GM18873 (cell line): ENCODE measurements around the gene GNB1.
A peak's percentile ranks its signal among the peaks of the same experiment; 100 is the strongest.
"Not testable (repeated sequence)": the region's sequence is repeated elsewhere in the genome, so short reads cannot be mapped to it uniquely, and the experiment has no call there.

Experiments used
- ATAC-seq: cut with Tn5 transposase; IDR thresholded peaks from one replicate; pipeline ENCODE4 v1.9.1; 2021; ENCODE audit warnings: mild to moderate bottlenecking, moderate library complexity, moderate number of reproducible peaks; ENCODE audit not compliant: unreplicated experiment, low FRiP score

The GNB1 gene

GRCh38 chr1:1752636-1753606 is 138.0 kb downstream of the GNB1 start:
- no peak for ATAC-seq

DNA sequence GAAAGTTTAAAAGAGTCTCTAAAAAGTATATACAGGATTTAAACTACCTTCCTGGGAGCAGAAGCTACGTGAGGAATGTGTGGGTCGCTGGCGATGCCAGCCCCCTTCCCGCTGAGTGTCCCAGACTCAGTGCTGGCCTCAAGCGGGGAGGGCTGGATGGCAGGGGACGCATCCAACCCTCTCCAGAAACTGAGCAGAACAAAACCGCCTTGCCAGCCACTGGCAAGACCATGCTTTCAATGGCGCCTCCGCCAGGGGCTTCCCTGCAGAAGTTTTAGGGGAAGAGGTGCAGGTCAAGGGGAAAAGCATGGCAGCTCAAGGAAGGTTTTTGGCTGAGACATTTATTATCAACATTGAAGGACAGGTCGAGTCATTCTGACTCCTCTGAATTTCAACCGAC is 138.7 kb downstream of the GNB1 start:
- ATAC-seq = no peak

DNA sequence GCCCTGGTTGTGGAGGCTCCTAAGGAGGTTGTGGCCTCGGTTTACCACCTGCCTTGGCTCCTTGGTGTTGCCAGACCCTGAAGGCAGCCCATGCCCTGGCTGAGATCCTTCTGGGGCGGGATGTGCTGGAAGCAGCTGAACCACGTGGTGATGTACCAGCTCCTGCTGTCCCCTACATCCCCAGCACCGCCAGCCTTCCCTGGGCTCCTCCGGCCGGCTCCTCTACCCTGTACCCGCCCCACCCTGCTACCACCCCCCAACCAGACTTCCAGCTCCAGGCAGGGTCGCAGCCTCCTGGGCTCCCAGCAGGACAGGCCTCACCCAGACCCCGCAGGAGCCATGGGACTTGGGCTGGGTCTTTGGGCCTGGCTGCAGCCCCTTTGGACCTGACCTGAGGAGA is 140.9 kb downstream of the GNB1 start:
- ATAC-seq = not testable (repeated sequence)

GRCh38 chr1:1748686-1749321 is 142.1 kb downstream of the GNB1 start:
- no peak for ATAC-seq

DNA sequence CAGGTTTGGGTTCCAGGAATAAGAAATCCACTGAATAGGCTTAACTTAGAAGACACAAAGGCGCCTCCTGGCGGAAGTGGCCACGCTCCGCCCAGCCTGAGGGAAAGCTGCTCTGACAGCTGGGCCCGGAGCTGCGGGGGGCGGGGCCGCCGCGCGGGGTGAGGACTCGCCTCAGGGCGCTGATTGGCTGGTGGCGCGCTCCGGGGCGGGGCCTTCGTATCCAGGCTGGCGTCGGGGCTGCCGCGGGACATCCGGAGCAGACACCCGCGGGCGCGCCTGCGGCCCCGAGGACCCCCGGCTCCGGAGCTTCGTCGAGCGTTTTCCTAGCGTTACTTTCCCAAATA is 144.3 kb downstream of the GNB1 start:
- peak; percentile 58 for ATAC-seq

DNA sequence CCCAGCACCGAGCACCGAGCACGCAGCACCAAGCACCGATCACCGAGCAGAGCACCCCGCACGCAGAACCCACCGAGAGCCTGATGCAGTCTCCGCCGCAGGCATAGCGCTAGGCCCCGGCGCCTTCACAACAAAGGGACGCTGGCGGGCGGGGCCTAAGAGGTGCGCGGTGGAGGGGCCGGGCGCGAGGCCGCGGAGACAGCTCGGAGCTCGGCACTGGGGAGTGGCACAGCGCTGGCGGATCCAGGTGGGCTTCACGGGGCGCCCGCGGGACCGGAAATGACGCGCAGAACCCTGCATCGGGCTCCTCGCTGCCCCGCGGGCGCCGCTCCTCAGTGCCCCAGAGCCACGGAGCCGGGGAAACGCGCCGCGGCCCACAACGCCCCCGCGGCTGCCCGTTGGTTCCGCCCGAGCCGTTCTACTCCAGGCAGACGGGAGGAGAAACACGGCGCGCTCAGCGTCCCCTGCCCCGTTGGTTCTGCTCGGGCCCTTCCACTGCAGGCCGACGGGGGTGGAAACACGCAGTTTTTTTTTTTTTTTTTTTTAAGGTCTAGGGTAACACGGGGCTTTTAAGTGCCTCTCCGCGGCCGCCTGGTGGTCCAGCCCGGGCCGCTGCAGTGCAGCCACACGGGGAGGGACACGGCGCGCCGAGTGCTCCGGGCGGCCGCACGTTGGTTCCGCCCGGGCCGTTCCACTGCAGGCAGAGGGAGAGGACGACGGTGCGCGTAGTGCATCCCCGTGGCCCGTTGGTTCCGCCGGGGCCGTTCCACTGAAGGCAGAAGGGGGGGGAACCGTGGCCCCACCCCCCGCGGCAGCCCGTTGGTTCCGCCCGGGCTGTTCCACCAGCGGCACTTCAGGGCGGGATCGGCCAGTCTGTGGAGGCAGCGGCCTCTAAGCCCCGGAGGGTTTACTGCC is 145.0 kb downstream of the GNB1 start:
- peak; percentile 69 for ATAC-seq

DNA sequence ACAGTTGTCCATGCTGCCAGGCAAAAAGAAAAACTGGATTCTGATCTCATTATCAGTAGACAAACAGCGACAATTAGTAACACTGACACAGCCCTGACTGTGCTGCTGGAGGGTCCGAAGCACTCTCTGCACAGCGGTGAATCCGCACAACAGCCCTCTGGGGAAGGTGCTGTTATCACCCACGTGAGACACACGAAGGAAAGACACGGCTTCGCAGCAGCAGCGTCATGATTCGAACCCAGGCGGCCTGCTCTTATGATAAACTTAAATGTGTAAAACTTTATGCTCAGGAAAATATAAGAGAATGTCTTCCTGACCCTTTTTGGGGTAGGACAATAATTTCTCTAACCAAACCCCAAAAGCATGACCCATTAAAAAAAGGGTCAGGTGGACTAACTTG is 148.4 kb downstream of the GNB1 start:
- ATAC-seq = not testable (repeated sequence)

- not testable (repeated sequence) for ATAC-seq
Observed at GRCh38 chr1:1741013-1741412, 149.9 kb downstream of the GNB1 start.

DNA sequence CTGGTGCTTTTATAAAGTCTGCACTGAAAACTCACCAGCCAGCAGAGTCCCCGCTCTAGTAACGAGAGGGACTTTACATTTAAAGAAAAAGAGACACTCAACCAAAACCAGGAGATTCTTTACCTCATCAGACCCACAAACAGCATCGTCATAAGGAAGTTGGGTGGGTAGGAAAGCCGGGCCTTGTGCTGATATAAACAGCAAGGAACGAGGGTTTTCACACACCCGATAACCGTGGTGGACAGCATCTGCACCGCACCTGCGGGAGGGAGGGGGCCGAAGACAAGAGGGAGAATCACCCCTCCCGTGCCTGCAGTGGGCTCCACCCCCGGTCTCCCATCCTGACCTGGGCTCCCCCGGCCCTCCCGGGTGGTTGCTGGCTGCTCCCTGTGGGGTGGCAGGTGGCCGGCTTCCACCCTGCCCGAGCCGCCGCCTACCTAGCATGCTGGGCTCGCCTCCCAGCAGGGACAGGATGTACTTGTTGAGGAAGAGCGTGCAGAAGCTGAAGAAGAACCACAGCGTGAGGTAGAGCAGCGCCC is 152.0 kb downstream of the GNB1 start:
- ATAC-seq = not testable (repeated sequence)

DNA sequence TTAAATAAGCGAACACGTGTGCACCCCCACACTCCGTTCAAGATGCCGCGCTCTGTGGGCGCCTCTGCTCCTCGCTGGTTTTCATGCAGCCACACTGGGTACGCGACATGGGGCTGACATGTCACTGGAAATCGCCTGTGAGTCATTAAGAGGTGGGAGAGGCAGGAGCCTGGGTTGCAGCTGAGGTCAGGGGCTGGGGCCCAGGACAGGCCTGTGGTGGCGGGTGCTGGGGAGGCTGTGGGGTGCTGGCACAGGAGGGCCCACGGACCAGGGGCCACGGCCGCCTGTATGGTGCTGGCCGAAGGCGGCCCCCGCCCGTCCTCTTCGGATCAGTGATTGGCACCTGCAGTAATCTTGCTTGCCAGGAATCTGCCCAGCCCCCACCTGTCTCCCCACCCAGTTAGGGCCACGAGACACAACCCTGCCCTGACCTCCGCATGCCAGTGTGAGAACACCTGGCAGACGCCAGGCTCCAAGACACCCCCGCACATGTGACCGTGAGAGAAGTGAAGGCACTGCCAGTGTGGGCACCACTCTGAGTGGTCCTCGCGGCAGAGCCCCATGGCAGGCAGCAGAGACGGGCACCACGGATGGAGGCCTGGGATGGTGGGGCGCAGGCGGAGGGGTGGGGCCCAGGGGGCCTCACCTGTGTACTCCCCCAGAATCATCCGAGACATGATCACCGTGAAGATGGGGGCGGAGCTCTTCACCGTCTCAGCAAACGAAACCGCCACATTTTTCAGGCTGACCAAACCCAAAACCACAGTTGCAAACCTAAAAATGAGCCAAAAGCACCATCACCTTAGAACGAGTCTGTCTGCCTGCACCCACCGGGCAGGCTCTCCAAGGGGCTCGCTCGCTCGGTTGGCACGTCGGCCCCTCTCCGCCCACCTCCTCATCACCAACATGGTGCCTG is 153.0 kb downstream of the GNB1 start:
- ATAC-seq = not testable (repeated sequence)
